GM21528 (cell line): ENCODE results near the gene COL23A1.

Experiments used
- ATAC-seq: cut with Tn5 transposase; IDR thresholded peaks from one replicate; pipeline ENCODE4 v1.9.1; 2021; ENCODE audit warnings: mild to moderate bottlenecking, moderate library complexity; ENCODE audit not compliant: unreplicated experiment, low FRiP score

The COL23A1 gene

DNA sequence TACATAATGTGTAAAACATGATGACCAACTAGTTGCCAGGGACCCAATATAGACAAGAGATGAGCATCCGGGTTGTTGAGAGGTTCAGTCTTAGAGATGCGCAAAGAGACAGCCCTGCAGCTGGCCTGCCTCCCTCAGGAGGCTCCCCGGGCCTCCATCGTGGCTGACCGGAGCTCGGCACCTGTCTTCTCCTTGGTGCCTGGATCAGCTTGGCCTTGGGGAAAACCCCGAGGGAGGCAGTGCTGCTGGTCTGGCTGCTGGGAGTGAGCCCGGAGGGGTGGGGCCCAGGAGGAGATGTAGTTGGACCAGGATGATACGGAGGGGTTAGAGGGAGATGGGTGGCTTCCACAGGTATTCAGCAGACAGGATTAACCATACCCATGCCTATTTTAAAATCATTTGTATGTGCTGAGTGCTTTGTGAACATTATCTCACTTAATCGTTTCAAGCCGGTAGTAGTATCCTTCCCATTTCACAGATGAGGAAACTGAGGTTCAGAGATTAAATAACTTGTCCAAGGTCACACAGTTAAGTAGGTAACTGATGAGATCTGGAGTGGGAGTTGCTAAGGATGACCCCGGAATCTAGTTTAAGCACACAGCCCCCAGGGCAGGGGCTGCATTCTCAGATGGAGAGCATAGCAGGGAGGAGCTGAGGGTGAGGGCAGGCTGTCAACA, 173.8 kb downstream of the COL23A1 start:
- ATAC-seq: no peak

DNA sequence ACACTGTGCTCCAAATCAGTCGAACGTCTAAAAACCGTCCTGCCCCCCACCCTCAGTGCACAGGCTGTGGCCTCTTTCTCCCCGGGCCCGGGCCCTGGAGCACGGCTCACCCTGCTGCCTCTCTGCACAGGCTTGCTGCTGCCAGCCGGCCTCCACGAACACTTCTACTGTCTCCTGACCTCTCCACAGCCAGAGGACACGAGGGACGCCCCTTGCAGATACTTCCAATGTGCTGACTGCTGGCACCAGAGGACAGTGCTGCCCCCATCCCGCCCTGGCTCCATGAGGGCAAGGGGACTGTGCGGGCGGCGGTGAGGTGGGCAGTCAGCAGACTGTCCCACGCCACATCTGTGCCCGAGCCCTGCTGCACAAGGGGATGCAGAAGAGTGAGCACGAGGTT, 174.8 kb downstream of the COL23A1 start:
- no peak for ATAC-seq

DNA sequence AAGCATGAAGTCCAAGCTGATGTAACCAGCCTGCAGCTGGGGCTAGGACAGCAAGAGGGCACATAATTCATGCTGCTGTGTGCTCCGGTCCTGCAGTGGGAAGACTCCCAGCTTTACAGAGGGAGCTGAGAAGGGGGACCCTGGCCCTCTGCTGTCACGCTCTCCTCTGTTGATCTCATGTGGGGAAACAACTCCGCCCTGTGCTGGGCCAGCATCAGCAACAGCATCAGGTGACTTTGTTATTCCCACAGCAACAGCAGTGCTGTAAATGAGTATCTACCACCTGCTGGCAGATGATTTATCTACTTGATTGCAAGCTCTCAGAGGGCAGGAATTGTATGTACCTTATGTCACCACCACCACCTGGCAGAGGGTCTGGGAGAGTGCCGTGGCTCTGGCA, 176.2 kb downstream of the COL23A1 start:
- no peak for ATAC-seq

DNA sequence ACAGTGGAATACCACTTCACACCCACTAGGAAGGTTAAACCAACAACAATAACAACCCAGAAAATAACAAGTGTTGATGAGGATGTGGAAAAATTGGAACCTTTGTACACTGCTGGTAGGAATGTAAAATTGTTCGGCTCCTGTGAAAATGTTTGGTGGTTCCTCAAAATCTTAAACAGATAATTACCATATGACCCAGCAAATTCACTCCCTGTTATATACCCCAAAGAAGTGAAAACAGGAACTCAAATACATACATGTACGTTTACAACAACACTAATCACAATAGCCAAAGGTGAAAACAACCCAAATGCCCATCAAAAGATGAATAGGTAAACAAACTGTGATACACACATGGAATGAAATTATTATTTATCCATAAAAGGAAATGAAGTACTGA, 179.1 kb downstream of the COL23A1 start:
- no peak for ATAC-seq

DNA sequence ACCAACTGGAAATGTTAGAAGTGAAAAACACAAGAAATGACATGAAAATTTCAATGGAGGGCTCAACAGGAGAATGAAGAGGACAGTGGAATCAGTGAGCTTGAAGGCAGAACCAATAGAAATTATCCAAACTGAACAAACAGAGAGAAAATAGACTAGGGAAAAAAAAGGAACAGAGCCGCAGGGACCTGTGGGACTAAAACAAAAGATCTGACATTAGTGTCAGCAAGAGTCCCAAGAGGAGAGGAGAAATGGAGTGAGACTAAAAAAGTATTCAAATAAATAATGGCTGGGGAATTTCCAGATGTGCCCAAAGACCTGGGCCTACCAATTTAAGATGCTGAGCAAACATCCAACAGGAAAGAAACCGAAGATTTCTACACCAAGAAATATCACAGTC, 182.5 kb downstream of the COL23A1 start:
- no peak for ATAC-seq

DNA sequence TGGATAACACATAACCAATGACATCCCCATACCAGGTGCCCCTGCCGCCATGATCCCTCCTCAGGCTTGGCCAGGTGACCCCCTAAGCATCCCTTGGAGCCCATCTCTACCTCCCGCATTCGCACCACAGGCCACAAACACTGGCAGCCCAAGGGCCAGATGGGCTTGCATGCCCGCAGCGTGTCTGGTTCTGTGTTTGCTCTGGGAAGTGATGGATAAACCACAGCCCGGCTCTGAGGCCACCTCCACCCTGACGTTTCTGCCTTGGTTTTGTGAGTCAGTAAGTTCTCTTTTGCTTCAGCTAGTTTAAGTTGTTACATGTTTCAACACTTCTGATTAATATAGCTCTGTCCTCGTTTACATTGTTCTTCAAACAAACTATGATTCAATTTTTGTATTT, 185.2 kb downstream of the COL23A1 start:
- no peak for ATAC-seq

DNA sequence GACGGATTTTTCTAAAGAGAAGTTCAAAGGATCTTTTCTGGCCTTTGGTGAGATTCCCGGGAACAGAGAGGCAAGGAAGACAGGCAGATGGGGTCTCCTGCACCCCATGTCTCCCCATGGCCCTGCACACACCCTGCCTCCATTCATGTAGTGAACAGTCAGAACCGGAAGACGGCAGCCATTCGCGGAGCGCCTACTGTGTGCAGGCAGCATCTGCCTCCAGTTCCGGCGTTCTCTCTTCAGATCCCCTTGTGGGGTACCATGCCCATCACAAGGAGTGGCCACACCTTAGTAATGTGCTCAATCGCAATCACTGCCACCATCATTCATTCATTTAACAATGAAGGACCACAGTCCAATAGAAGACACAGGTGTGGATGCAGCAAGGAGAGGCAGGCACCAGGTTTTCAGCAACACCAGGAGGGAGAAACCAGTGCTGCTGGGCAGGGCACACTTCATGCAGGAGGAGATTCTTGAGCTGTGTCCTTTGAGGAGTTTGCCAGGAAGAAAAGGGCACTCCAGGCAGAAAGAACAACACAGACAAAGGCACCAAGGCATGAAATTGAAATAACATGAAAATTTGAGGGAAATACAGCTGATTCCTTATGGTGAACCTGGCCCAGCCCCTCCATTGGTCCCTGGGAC, 186.1 kb downstream of the COL23A1 start:
- ATAC-seq: no peak

DNA sequence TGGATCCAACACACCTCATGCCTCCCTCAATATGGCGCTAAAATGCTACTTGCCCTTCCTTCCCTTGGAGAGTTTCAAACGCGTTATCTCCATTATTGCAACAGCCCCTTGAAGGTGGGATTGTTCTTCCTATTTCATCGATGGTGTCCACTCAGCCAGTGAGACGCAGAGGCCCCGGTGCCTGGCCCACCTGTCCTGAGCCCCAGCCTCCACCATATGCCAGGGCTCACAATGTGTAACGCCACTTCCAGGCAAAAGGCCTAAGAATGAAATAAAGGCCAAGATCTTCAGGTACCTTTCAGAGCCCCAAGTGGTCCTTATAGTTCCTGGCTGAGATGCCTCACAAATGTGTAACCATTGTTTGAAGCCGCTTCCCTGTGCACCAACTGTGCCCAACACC, 186.8 kb downstream of the COL23A1 start:
- no peak for ATAC-seq

DNA sequence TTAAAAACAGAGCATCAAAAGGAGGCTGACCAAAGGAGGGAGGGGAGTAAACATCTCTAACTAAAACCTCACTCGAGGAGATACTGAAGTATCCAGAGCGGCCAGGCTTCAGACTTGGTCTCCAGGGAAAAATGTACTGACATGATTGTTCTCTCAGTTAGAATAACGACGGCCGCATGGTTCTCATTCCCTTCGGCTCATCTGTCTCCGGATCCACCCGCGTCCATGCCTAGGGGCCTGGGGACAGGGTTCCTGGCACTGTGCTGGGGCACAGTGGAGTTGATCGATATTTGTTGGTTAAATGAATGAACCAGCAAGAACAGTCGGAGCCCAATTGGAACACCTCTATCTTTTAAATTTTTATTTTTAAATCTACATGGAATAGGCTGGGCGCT, 190.5 kb downstream of the COL23A1 start:
- ATAC-seq: no peak

DNA sequence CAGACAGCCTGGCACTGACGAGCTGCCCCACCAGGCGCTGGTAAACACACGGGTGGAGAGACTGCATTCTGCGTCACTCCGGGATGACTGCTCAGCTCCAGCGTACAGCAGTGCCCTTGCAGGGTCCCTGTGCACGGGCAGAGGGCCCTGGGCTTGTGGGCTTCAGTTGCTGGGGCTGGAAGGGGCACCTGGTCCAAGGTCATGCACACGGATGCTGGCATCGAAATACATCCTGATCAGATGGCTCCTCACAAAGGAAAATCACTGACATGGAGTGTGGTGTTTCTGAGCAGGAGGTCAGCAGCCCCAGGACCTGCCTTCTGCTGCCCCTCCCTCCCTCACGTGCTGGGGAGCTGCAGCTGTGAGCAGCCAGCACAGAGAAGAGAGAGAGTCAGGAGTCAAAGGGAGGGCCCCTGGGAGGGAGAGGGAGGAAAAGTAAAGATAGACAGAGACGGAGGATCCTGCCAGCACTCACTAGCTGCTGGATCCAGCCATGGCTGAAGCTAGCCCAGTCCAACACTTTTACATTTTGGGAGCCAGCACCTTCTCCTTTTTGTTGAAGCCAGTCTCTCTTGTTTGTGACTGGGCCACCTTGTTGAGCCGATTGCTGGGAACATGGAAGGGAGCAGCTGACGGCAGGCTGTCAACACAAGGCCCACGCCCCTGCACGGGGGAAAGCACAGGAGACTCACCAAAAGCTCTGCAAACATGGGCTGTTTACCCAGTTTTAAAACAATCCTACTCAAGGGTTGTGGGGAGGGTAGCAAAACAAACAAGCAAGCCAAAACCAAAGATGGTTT, 191.1 kb downstream of the COL23A1 start:
- ATAC-seq: no peak

DNA sequence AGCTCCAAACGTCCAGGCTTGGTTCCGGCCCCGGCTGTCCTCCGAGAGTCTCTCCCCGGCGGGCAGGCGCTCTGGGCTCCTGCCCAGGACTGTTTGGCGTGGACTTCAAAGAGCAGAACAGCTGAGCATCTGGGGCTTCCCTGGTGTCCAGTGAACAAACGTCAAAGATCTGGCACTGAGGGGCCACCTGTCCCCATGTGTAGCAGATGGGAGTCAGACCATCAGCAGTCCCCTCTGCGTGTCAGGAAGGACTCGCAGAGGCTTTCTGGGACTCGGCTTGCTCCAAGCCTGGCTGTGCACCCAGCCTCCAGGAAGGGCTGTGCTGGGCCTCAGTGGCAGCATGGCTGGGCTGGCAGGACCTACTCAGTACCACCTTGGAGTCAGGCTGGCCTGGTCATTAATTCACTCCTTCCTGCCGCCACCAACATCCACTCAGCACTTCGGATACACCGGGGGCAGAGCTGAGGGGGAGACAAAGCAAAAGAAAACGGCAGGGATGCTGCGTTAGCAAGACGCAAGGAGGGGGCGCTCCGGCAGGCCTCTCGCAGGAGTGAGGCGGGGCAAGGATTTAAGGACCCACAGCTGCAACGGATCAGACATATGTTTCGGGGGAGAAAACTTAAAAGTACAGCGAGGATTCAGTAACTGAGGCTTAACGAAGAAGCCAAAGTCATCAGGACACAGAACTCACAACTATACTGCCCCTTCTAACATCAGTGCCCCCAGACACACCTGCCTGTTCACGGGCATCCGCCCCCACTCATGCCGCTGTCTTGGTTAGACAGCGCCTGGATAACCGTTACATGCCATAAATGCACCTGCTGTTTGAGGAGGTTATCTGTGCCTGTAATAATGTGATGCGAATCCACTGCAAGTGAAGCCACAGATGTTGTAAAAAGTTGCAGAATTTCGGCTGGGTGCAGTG, 193.1 kb downstream of the COL23A1 start:
- no peak for ATAC-seq

DNA sequence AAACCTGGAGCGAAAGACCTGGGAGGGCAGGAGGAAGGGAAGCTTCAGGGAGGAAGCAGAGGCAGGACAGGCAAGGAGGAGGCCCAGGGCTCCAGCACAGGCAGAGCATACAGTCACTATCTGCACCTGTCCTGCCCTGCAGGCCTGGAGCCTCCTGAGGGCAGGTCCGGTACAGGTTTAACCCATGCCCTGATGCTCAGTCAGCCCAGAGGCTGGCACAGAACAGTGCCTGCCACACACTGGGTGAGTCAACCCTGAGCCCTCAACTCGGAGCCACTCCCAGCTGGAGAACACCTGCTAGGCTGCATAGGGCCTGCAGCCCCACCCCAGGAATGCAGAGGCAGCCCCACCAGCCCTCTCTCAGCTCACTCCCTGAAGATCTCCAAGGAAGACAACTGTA, 196.1 kb downstream of the COL23A1 start:
- no peak for ATAC-seq

DNA sequence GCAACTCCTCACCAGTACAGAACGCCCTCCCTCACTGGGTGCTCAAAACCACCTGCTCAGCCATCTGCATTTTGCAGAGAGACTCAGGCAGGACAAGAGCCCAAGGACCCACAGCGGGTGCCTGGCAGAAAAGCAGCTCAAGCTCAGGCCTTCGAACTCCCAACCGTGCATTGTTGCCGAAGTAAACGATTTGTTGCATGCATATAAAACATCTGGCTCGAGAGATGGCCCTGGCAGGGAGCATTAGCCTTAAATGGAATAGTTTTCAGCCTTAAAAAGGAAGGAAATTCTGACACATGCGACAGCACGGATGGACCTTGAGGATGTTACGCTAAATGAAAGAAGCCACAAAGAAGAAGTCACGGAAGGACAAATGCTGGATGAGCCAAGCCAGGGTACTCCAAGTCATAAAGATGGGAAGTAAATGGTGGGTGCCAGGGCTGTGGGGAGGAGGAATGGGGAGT, 197.2 kb downstream of the COL23A1 start:
- ATAC-seq: no peak

DNA sequence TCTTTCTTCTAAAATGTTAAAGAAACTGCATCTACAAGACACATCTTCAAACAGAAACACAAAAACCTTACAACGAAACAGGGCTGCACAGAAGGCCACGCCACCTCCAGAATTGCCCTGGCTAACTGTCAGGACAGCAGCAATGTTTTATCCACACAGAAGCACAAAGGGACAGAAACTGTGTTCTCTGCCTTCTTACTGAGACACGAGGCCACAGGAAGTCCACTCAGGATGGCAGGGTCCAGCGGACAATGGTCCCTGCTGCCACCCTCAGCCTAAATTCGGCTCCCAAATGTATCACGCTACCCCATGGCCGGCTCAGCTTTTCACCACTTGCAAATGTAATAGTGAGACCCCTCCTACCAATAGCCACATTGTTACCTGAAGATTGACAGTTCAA, 197.8 kb downstream of the COL23A1 start:
- ATAC-seq: no peak

DNA sequence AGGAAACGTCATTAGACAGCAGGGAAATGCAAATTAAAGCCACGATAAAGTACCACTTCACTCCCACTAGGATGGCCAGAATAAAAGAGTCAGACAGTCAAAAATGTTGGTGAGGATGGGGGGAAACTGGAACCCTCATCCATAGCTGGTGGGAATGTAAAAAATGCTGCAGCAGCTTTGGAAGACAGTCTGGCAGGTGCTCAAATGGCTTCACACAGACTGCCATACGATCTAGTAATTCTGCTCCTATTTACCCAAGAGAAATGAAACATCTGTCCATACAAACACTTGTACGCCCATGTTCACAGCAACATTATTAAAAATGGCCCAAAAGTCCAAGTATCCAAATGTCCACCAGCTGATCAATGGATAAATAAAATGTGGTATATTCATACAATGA, 198.7 kb downstream of the COL23A1 start:
- ATAC-seq: no peak

DNA sequence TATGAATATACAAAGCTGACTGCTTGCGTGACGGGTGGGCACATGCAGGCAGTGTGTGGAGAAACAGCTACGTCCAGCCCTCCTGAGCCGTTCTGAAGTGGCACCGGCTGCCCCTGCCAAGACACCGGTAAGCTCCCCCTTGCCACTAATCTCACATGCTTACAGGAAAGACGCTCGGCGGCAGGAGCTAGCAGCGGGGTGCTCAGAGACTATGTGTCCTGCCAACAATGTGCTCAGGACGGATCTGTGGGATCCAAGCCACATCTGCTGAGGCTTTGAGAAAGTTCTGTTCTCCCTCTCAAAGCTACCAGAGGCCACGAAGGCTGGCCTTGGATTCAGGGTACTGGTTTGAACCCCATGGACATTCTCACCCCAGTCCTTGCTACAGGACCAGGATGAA, 200.4 kb downstream of the COL23A1 start:
- ATAC-seq: no peak

DNA sequence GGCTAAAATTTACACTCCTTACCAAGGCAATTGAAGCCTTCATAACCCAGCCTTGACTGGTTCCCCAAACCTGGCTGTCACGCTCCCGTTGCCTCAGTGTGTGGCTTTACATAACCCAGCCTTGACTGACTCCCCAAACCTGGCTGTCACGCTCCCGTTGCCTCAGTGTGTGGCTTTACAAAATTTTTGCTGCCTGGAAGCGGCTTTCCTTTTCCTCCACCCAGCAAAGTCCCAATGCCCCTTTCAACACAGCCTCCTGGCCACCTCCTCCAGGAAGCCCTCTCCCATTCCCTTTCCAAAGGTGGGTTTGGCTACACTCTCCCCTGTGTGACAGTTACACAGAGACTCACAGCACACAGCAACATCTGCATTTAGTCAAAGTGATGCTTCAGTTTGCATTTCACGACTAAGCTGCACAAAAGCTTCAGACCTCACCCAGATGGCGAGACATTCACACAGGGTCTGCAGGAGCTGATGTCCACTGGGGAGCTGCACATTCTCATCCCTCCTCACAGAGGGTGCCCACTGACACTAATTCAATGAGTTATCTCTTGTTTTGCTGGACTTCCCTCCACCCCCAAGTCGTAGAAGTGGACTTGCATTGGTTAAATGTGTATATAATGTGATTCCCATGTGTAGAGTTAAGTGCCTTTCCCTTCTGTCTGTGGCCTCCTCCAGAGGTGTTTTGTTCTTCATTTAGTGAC, 201.0 kb downstream of the COL23A1 start:
- no peak for ATAC-seq

DNA sequence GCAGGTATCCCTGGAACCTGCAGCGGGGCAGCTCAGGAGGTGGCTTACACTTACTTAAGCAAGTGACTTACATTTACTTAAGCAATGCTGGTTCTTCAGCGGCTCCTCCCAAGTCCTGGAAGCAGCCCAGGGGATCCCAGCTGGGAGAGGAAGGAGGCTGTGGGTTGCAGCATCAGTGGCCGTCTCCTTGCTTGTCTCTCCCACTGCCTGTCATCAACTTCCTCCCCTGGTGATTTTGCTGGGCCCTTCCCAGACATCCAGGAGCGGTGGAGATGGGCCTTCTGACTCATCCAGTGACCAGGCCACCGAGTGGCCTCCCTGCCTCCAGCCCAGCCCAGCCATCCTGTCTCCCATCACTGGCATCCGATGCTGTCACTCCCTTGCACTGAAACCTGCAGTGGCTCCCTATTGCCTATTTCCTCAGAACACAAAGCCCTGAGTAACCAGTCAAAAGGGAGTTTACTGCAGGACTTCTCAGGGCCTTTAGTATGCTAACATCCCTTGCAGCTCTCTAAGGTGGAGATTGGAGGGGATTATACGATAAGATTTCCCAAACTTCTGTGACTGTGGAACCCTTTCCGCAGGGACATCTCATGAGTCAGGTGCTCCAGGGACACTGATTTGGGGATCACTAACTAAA, 201.7 kb downstream of the COL23A1 start:
- no peak for ATAC-seq

DNA sequence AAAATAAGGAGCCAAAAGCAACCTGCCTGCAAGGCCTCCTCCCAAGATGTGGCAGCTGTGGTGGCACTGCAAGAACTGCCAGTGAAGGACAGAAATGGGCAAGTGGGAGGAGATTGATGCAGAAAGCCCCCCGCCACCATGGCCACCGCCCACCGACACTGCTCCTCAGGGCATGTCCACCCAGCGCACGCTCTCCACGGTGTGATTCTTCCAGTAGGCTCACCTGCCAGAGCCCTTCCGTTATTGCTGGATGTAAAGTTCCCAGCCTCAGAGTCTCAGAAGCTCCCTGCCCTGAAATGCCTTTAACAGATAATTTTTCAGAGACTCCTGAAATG, 202.4 kb downstream of the COL23A1 start:
- no peak for ATAC-seq
